ENCODE measurements around the gene PPP1R9A. TPM values are rescaled to one million over a fixed set of nuclear protein-coding genes. Genes with fewer than 3 reads are reported as not detected.

The PPP1R9A gene
- total RNA-seq, 1 donor from 2014 or later: 19.9 TPM

DNA sequence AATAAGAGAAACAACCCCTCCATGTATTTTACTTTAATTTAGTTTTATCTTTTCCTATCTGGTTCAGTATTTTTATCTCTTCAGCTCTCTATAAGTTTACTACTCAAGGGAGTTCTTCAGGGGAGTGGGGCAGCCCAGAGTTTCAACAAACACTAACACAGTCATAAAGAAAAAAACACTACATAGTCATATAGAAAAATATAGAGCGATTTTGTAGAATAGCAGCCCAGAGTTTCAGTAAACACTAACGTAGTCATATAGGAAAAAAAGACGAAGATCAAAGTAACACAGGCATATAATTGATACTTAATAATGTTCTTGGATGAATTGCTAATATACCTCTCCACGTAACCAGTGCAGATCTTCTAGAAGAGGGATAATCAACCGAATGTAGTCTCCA is 362.2 kb downstream of the PPP1R9A start:
- no peaks in the 10 kb centered on the region for H3K27me3 ChIP-seq (ENCODE audit: control insufficient read depth, insufficient read depth, low read length)
- no peaks in the 10 kb centered on the region for H3K36me3 ChIP-seq (ENCODE audit: control insufficient read depth, insufficient read depth, low read length)
- DNase-seq (ENCODE audit: low read depth): no peak
- H3K4me3 ChIP-seq (ENCODE audit: low read depth, low read length): no peak overlapping the region
- TF ChIP-seq, protein P1, sequence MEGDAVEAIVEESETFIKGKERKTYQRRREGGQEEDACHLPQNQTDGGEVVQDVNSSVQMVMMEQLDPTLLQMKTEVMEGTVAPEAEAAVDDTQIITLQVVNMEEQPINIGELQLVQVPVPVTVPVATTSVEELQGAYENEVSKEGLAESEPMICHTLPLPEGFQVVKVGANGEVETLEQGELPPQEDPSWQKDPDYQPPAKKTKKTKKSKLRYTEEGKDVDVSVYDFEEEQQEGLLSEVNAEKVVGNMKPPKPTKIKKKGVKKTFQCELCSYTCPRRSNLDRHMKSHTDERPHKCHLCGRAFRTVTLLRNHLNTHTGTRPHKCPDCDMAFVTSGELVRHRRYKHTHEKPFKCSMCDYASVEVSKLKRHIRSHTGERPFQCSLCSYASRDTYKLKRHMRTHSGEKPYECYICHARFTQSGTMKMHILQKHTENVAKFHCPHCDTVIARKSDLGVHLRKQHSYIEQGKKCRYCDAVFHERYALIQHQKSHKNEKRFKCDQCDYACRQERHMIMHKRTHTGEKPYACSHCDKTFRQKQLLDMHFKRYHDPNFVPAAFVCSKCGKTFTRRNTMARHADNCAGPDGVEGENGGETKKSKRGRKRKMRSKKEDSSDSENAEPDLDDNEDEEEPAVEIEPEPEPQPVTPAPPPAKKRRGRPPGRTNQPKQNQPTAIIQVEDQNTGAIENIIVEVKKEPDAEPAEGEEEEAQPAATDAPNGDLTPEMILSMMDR (IDR thresholded peaks at IDR 0.05; ENCODE audit: insufficient read depth, low read length, poor library complexity, severe bottlenecking): no peak

- DNase-seq (ENCODE audit: low read depth): no peak
- Histone ChIP-seq H3K4me3 (ENCODE audit: low read depth, low read length) (no peak overlapping the region), H3K27me3 (ENCODE audit: control insufficient read depth, insufficient read depth, low read length) (no peaks in the 10 kb centered on the region), H3K36me3 (ENCODE audit: control insufficient read depth, insufficient read depth, low read length) (no peaks in the 10 kb centered on the region)
- TF ChIP-seq, protein P1 (IDR thresholded peaks at IDR 0.05; ENCODE audit: insufficient read depth, low read length, poor library complexity, severe bottlenecking): no peak
These were observed 368.7 kb downstream of the PPP1R9A start for GRCh38 chr7:95276114-95276513.

GRCh38 chr7:95279417-95279816 is 372.0 kb downstream of the PPP1R9A start:
- TF ChIP-seq, protein P1 (IDR thresholded peaks at IDR 0.05; ENCODE audit: insufficient read depth, low read length, poor library complexity, severe bottlenecking): no peak
- no peaks in the 10 kb centered on the region for H3K27me3 ChIP-seq (ENCODE audit: control insufficient read depth, insufficient read depth, low read length)
- no peak overlapping the region for H3K4me3 ChIP-seq (ENCODE audit: low read depth, low read length)
- H3K36me3 ChIP-seq (ENCODE audit: control insufficient read depth, insufficient read depth, low read length): no peaks in the 10 kb centered on the region
- DNase-seq (ENCODE audit: low read depth): no peak

GRCh38 chr7:95286096-95286495 is 378.7 kb downstream of the PPP1R9A start:
- Histone ChIP-seq H3K27me3 (ENCODE audit: control insufficient read depth, insufficient read depth, low read length) (no peaks in the 10 kb centered on the region), H3K4me3 (ENCODE audit: low read depth, low read length) (no peak overlapping the region), H3K36me3 (ENCODE audit: control insufficient read depth, insufficient read depth, low read length) (no peaks in the 10 kb centered on the region)
- no peak for DNase-seq (ENCODE audit: low read depth)
- TF ChIP-seq, protein P1 (IDR thresholded peaks at IDR 0.05; ENCODE audit: insufficient read depth, low read length, poor library complexity, severe bottlenecking): no peak

DNA sequence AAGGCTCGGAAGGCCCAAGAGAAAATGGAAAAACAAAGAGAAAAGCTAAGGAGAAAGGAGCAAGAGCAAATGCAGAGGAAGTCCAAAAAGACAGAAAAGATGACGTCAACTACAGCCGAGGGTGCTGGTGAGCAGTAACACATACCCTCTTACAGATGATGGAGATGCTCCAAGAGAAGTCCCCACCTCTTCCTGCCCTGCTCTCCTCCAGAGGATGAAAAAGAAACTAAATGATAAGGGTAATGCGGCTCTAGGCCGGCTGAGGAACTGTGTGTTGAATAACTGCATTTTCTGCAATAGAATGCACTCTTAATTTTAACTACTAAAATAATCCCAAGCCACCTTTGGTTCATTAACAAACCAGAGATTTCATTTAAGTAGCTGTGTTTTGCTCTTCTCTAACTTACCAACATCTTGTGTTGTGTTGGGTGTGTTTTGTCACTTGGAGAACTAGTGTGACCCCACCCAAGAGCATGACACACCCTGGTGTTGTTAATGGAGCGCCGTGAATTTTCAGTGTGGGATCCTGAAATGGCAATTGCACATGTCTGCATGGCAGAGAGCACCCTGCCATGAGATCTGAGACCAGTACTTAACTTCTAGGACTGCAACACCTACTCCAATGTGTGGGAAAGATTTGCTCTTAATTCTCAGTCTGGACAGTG is 382.9 kb downstream of the PPP1R9A start:
- TF ChIP-seq, protein P1 (IDR thresholded peaks at IDR 0.05; ENCODE audit: insufficient read depth, low read length, poor library complexity, severe bottlenecking): no peak
- Histone ChIP-seq H3K36me3 (ENCODE audit: control insufficient read depth, insufficient read depth, low read length) (no peaks in the 10 kb centered on the region), H3K4me3 (ENCODE audit: low read depth, low read length) (no peak overlapping the region), H3K27me3 (ENCODE audit: control insufficient read depth, insufficient read depth, low read length) (no peaks in the 10 kb centered on the region)
- no peak for DNase-seq (ENCODE audit: low read depth)

- DNase-seq (ENCODE audit: low read depth): no peak
- Histone ChIP-seq H3K4me3 (ENCODE audit: low read depth, low read length) (no peak overlapping the region), H3K27me3 (ENCODE audit: control insufficient read depth, insufficient read depth, low read length) (no peaks in the 10 kb centered on the region), H3K36me3 (ENCODE audit: control insufficient read depth, insufficient read depth, low read length) (no peaks in the 10 kb centered on the region)
- TF ChIP-seq, protein P1 (IDR thresholded peaks at IDR 0.05; ENCODE audit: insufficient read depth, low read length, poor library complexity, severe bottlenecking): no peak
These were observed 388.0 kb downstream of the PPP1R9A start for GRCh38 chr7:95295397-95295796.

Data from kidney epithelial cell (primary cell).